PC-3 (cell line): ENCODE results near the gene SERTAD1.

Experiments used
- CTCF ChIP-seq: fragments of 300-600 bp; sonication (generic); conservative IDR thresholded peaks from 2 replicates; pipeline ENCODE4 v1.5.1; 2017; ENCODE audit warnings: antibody characterized with exemption, low read depth, mild to moderate bottlenecking, low read length
- EZH2 ChIP-seq: fragments of 300-600 bp; sonication (generic); IDR thresholded peaks from one replicate; pipeline ENCODE4 v1.6.1; 2017; ENCODE audit warnings: antibody characterized with exemption, mild to moderate bottlenecking, low read length; ENCODE audit not compliant: unreplicated experiment
- EZH2phosphoT487 ChIP-seq: fragments of 300-600 bp; sonication (generic); IDR thresholded peaks from 2 replicates; pipeline ENCODE4 v1.6.1; 2018; ENCODE audit warnings: mild to moderate bottlenecking, antibody characterized with exemption, low read length, borderline replicate concordance

GRCh38 chr19:40390084-40390742, 35.6 kb downstream of the SERTAD1 start, which contains the start of gene HIPK4:
- TF ChIP-seq CTCF = no peak
- TF ChIP-seq EZH2 = no peak
- TF ChIP-seq EZH2phosphoT487 = no peak
